Spleen (tissue), 11 donors: ENCODE data around the gene SARNP. TPM values are rescaled to one million over a fixed set of nuclear protein-coding genes. Genes with fewer than 3 reads are reported as not detected.

ENCODE experiments used
- DNase-seq: peaks from one replicate; pipeline ENCODE4 v3.0.0-alpha.2; 2020
- H3K27ac ChIP-seq, 8 donors: fragments of 200-600 bp; sonication (generic) in 7 of 8; 1 replicate in 4 of 8; 2 replicates in 4 of 8; pipeline versions ENCODE4 v1.5.0 to v1.8.0; 2016 to 2021; ENCODE audit warnings: inconsistent platforms in 4 of 8, mild to moderate bottlenecking in 4 of 8, moderate library complexity in 1 of 8
- H3K27me3 ChIP-seq, 7 donors: fragments of 200-600 bp; sonication (generic) in 6 of 7; replicated peaks in 1 of 7; 1 replicate in 4 of 7; 2 replicates in 3 of 7; pipeline versions ENCODE4 v1.5.0 to v1.8.0; 2016 to 2021; ENCODE audit warnings: inconsistent platforms in 3 of 7, mild to moderate bottlenecking in 1 of 7
- H3K36me3 ChIP-seq, 6 donors: fragments of 200-600 bp; sonication (generic) in 5 of 6; 1 replicate in 4 of 6; 2 replicates in 2 of 6; pipeline versions ENCODE4 v1.5.0 to v1.8.0; 2016 to 2021; ENCODE audit warnings: inconsistent platforms in 2 of 6
- H3K4me1 ChIP-seq, 6 donors: fragments of 200-600 bp; sonication (generic) in 5 of 6; 1 replicate in 3 of 6; 2 replicates in 3 of 6; pipeline versions ENCODE4 v1.5.0 to v1.8.0; 2016 to 2021; ENCODE audit warnings: inconsistent platforms in 3 of 6
- H3K4me3 ChIP-seq, 8 donors: fragments of 200-600 bp; sonication (generic) in 7 of 8; 1 replicate in 4 of 8; 2 replicates in 4 of 8; pipeline versions ENCODE4 v1.5.0 to v1.8.0; 2016 to 2021; ENCODE audit warnings: inconsistent platforms in 4 of 8, mild to moderate bottlenecking in 4 of 8, moderate library complexity in 2 of 8
- H3K9me3 ChIP-seq, 8 donors: fragments of 200-600 bp; sonication (generic) in 7 of 8; 1 replicate in 4 of 8; 2 replicates in 4 of 8; pipeline versions ENCODE4 v1.5.0 to v1.8.0; 2016 to 2021; ENCODE audit warnings: inconsistent platforms in 4 of 8
- CTCF ChIP-seq, 11 experiments: fragments of 200-600 bp in 7 of 11; fragments of 450-650 bp in 4 of 11; sonication (generic) in 4 of 11; IDR thresholded peaks in 8 of 11; conservative IDR thresholded peaks in 3 of 11; 1 replicate in 7 of 11; 2 replicates in 4 of 11; pipeline versions ENCODE4 v1.4.0 to v1.8.0; 2016 to 2021; ENCODE audit warnings: antibody characterized with exemption in 11 of 11, inconsistent platforms in 4 of 11, mild to moderate bottlenecking in 1 of 11
- POLR2A ChIP-seq, 3 donors: fragments of 450-650 bp; IDR thresholded peaks; one replicate each; pipeline ENCODE4 v1.5.1; 2017; ENCODE audit warnings: antibody characterized with exemption in 3 of 3, mild to moderate bottlenecking in 1 of 3
- POLR2AphosphoS5 ChIP-seq, 3 donors: sonication (generic); formaldehyde crosslinking; IDR thresholded peaks; one replicate each; pipeline ENCODE4 v1.5.1; 2017; ENCODE audit warnings: antibody characterized with exemption in 3 of 3
- WGBS, 5 donors: extraction: QIAGEN DNeasy Blood & Tissue Kit in 3 of 5; methylation state at CpG; one replicate each; pipeline versions ENCODE4 v1.1.5 to v1.1.7; 2013 to 2018; 5-methylcytosine and 5-hydroxymethylcytosine counted together
- intact Hi-C: fragments of 100-400 bp; cut with DNase I; formaldehyde crosslinking; loops from one replicate; pipeline ENCODE4 v1.15.0; 2023; ENCODE audit warnings: low total_unique reads
- polyA plus RNA-seq, 3 donors: library from polyadenylated mRNA; stranded (reverse); fragments of 200-250 nt; gene quantifications; one replicate each; pipeline ENCODE4 v1.2.1, GENCODE V29; 2013
- total RNA-seq, 7 donors: library from RNA; depleted of rRNA in 3 of 7; stranded (reverse); fragments of >200 nt in 3 of 7; fragmentation: NEBNext Ultra II Directional in 4 of 7; extraction: Animal tissue kit (Norgen Biotek cat#: 25700) in 4 of 7; gene quantifications; one replicate each; pipeline versions ENCODE4 v1.1.0 to v1.2.1, GENCODE V29; 2016 to 2021
- donor health status: healthy with polysubstance abuse.
- donor health status: DM: no; HTN: no; CAD: no; lungs with moderate emphysema.
- donor health status: DM: no; HTN: no; CAD: no.
- donor health status: Bipolar disorder and iron deficiency.
- donor health status: healthy.
- donor health status: DM: no; HTN: no; CAD: no.
- donor health status: DM: yes; HTN: yes; CAD: no.

The SARNP gene
- total and polyA plus RNA-seq, 10 donors = 40.0 to 97.6 (median 60.3) TPM

GRCh38 chr12:55861871-55862270 is 44.3 kb upstream of the SARNP start:
- Histone ChIP-seq H3K4me1 (no peaks in the 10 kb centered on the region), H3K36me3 (no peaks in the 10 kb centered on the region), H3K9me3 (peaks cover 4 to 23% (median 19%) of the 10 kb centered on the region in 8 donors), H3K4me3 (no peak overlapping the region), H3K27me3 (no peaks in the 10 kb centered on the region), H3K27ac (no peak overlapping the region)
- TF ChIP-seq POLR2AphosphoS5 (IDR thresholded peaks at IDR 0.05) (no peak), CTCF (IDR thresholded peaks at IDR 0.05 in 8 of 11, conservative IDR thresholded peaks at IDR 0.05 in 3 of 11) (no peak), POLR2A (IDR thresholded peaks at IDR 0.05) (no peak)
- DNase-seq = no peak
- intact Hi-C loops = no loop called here
- whole genome bisulfite sequencing, 5 donors = 78 to 94% (median 88%) methylated on average over 3 of the region's 3 CpGs

- no peaks in the 10 kb centered on the region for H3K36me3 ChIP-seq
- no peaks in the 10 kb centered on the region for H3K4me1 ChIP-seq
- intact Hi-C loops = no loop called here
- no peak for DNase-seq
- H3K9me3 ChIP-seq = peaks cover 4 to 18% (median 18%) of the 10 kb centered on the region in 8 donors
- H3K27me3 ChIP-seq = no peaks in the 10 kb centered on the region
- no peak for TF ChIP-seq POLR2A (IDR thresholded peaks at IDR 0.05)
- TF ChIP-seq POLR2AphosphoS5 (IDR thresholded peaks at IDR 0.05) = no peak
- no peak for TF ChIP-seq CTCF (IDR thresholded peaks at IDR 0.05 in 8 of 11, conservative IDR thresholded peaks at IDR 0.05 in 3 of 11)
- H3K27ac ChIP-seq = no peak overlapping the region
- 88 to 96% (median 93%) methylated on average over 8 of the region's 8 CpGs for WGBS, 5 donors
- H3K4me3 ChIP-seq = no peak overlapping the region
Observed at GRCh38 chr12:55861396-55861795, 43.9 kb upstream of the SARNP start.

- intact Hi-C loops = no loop called here
- Histone ChIP-seq H3K27me3 (peaks cover 0 to 4% (median 0%) of the 10 kb centered on the region in 7 donors), H3K4me1 (peaks cover 0 to 21% (median 3%) of the 10 kb centered on the region in 6 donors), H3K9me3 (no peaks in the 10 kb centered on the region), H3K27ac (no peak overlapping the region), H3K4me3 (no peak overlapping the region), H3K36me3 (no peaks in the 10 kb centered on the region)
- no peak for DNase-seq
- TF ChIP-seq POLR2A (IDR thresholded peaks at IDR 0.05) (no peak), POLR2AphosphoS5 (IDR thresholded peaks at IDR 0.05) (no peak), CTCF (IDR thresholded peaks at IDR 0.05 in 8 of 11, conservative IDR thresholded peaks at IDR 0.05 in 3 of 11) (no peak)
- WGBS, 5 donors = 47 to 60% (median 56%) methylated on average over 1 of the region's 1 CpG
Observed at GRCh38 chr12:55852740-55853139, 35.2 kb upstream of the SARNP start.

GRCh38 chr12:55850893-55851292 is 33.4 kb upstream of the SARNP start:
- intact Hi-C loops = no loop called here
- DNase-seq = no peak
- WGBS, 5 donors = 82 to 93% (median 88%) methylated on average over 3 of the region's 3 CpGs

More at GRCh38 chr12:55850893-55851292, 33.4 kb upstream of the SARNP start:
- H3K27ac ChIP-seq = peak overlapping the region in 3 of 8 donors; percentile 90 to 91 (median 90)
- no peaks in the 10 kb centered on the region for H3K36me3 ChIP-seq
- H3K27me3 ChIP-seq = peaks cover 0 to 4% (median 0%) of the 10 kb centered on the region in 7 donors
- no peak overlapping the region for H3K4me3 ChIP-seq
- TF ChIP-seq CTCF (IDR thresholded peaks at IDR 0.05 in 8 of 11, conservative IDR thresholded peaks at IDR 0.05 in 3 of 11) = no peak
- TF ChIP-seq POLR2A (IDR thresholded peaks at IDR 0.05) = no peak
- TF ChIP-seq POLR2AphosphoS5 (IDR thresholded peaks at IDR 0.05) = no peak
- H3K9me3 ChIP-seq = no peaks in the 10 kb centered on the region
- peaks cover 0 to 38% (median 11%) of the 10 kb centered on the region in 6 donors for H3K4me1 ChIP-seq
